CD4-positive, alpha-beta T cell treated with Interferon gamma for 1 hour (primary cell): Measurements from ENCODE around the gene NDUFA11.

ENCODE experiments used
- DNase-seq: peaks from one replicate; pipeline ENCODE4 v3.0.0-alpha.2; 2020

Gene NDUFA11

GRCh38 chr19:5932146-5932545, 28.6 kb upstream of the NDUFA11 start:
- no peak for DNase-seq

- no peak for DNase-seq
Measured at GRCh38 chr19:5931251-5931650, 27.7 kb upstream of the NDUFA11 start.

GRCh38 chr19:5929625-5930024, 26.0 kb upstream of the NDUFA11 start:
- no peak for DNase-seq

GRCh38 chr19:5929179-5929578, 25.6 kb upstream of the NDUFA11 start:
- DNase-seq = no peak

GRCh38 chr19:5927441-5927821, 23.8 kb upstream of the NDUFA11 start:
- no peak for DNase-seq

GRCh38 chr19:5926641-5927440, 23.3 kb upstream of the NDUFA11 start:
- DNase-seq = no peak

GRCh38 chr19:5925830-5926427, 22.3 kb upstream of the NDUFA11 start:
- no peak for DNase-seq

GRCh38 chr19:5923356-5923755, 19.8 kb upstream of the NDUFA11 start:
- DNase-seq = no peak

- no peak for DNase-seq
Measured at GRCh38 chr19:5922161-5922545, 18.6 kb upstream of the NDUFA11 start.

GRCh38 chr19:5921516-5922160, 18.0 kb upstream of the NDUFA11 start:
- no peak for DNase-seq

- DNase-seq = no peak
Measured at GRCh38 chr19:5918463-5919079, 15.0 kb upstream of the NDUFA11 start.

- no peak for DNase-seq
Measured at GRCh38 chr19:5917431-5918107, 14.0 kb upstream of the NDUFA11 start.

- no peak for DNase-seq
Measured at GRCh38 chr19:5916181-5916708, 12.7 kb upstream of the NDUFA11 start.

GRCh38 chr19:5915782-5916165, 12.2 kb upstream of the NDUFA11 start:
- DNase-seq = no peak

- DNase-seq = no peak
Measured at GRCh38 chr19:5914946-5915781, 11.6 kb upstream of the NDUFA11 start.

- no peak for DNase-seq
Measured at GRCh38 chr19:5914358-5914774, 10.8 kb upstream of the NDUFA11 start.

- no peak for DNase-seq
Measured at GRCh38 chr19:5913739-5914357, 10.3 kb upstream of the NDUFA11 start, which contains the start of gene CAPS. Gene CAPS (plus strand): TSS chr19:5914254. CDS start chr19:5914407, 153 bp downstream.

GRCh38 chr19:5911366-5911765, 7.8 kb upstream of the NDUFA11 start:
- no peak for DNase-seq

- no peak for DNase-seq
Measured at GRCh38 chr19:5910638-5910907, 7.0 kb upstream of the NDUFA11 start.

GRCh38 chr19:5908773-5909442, 5.3 kb upstream of the NDUFA11 start:
- DNase-seq = no peak

- DNase-seq = no peak
Measured at GRCh38 chr19:5907241-5907640, 3.7 kb upstream of the NDUFA11 start.
